Hepatocyte (in vitro differentiated cells): ENCODE data around the gene HLA-DPB1.

Source experiments
- EZH2 ChIP-seq: fragments of 200-600 bp; sonication (generic); IDR thresholded peaks from 2 replicates; pipeline ENCODE4 v1.6.1; 2016; ENCODE audit warnings: antibody characterized with exemption, mild to moderate bottlenecking, borderline replicate concordance
- TF ChIP-seq, protein P1 (sequence below): fragments of 200-600 bp; sonication (generic); IDR thresholded peaks from 2 replicates; pipeline ENCODE4 v1.5.1; 2016; ENCODE audit warnings: antibody characterized with exemption, mild to moderate bottlenecking; ENCODE audit not compliant: poor library complexity

DNA sequence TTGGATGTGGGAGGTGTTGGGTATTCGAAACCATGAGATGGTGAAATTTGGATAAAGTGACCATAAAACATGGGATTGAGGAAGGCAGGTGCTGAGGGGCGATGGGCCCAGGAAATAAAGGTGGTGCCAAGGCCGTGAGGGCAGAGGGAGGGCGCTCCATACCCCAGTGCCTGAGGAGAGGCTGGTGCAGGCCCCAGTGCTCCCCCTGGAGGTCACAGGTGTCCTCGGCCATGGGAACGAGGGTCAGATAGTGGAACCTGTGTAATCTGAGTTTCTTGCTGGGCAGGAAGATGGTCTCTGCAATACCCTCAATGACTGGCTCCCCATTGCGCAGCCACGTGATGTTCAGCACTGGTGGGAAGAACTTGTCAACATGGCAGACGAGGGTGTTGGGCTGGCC lies 16.2 kb downstream of the HLA-DPB1 start:
- TF ChIP-seq, protein P1, sequence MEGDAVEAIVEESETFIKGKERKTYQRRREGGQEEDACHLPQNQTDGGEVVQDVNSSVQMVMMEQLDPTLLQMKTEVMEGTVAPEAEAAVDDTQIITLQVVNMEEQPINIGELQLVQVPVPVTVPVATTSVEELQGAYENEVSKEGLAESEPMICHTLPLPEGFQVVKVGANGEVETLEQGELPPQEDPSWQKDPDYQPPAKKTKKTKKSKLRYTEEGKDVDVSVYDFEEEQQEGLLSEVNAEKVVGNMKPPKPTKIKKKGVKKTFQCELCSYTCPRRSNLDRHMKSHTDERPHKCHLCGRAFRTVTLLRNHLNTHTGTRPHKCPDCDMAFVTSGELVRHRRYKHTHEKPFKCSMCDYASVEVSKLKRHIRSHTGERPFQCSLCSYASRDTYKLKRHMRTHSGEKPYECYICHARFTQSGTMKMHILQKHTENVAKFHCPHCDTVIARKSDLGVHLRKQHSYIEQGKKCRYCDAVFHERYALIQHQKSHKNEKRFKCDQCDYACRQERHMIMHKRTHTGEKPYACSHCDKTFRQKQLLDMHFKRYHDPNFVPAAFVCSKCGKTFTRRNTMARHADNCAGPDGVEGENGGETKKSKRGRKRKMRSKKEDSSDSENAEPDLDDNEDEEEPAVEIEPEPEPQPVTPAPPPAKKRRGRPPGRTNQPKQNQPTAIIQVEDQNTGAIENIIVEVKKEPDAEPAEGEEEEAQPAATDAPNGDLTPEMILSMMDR: peak; percentile 12
- no peak for TF ChIP-seq EZH2
